RWPE2 (cell line): ENCODE data around the gene AGRN.

Source experiments
- ATAC-seq: fragments of 200-7000 bp; cut with Tn5 transposase; 3 replicates; pipeline ENCODE4 v1.9.1; 2021; ENCODE audit warnings: low read depth
- DNase-seq: peaks from one replicate; pipeline ENCODE4 v3.0.0-alpha.2; 2020; ENCODE audit warnings: low spot score
- H3K27ac ChIP-seq: fragments of 450-650 bp; 2 replicates; pipeline ENCODE4 v1.5.1; 2017; ENCODE audit warnings: mild to moderate bottlenecking; ENCODE audit not compliant: poor library complexity, severe bottlenecking
- H3K27me3 ChIP-seq: fragments of 250-450 bp; sonication (Bioruptor Pico); 2 replicates; pipeline ENCODE4 v1.5.1; 2021; ENCODE audit warnings: mild to moderate bottlenecking, moderate library complexity; ENCODE audit not compliant: insufficient read depth, poor library complexity, severe bottlenecking
- H3K36me3 ChIP-seq: fragments of 250-450 bp; sonication (Bioruptor Pico); 2 replicates; pipeline ENCODE4 v1.5.1; 2020; ENCODE audit warnings: low read depth, mild to moderate bottlenecking, moderate library complexity
- H3K4me1 ChIP-seq: fragments of 250-450 bp; sonication (Bioruptor Pico); 2 replicates; pipeline ENCODE4 v1.5.1; 2021; ENCODE audit warnings: mild to moderate bottlenecking, moderate library complexity; ENCODE audit not compliant: insufficient read depth, poor library complexity, severe bottlenecking
- H3K4me3 ChIP-seq: fragments of 250-450 bp; sonication (Bioruptor Pico); 2 replicates; pipeline ENCODE4 v1.5.1; 2021; ENCODE audit warnings: mild to moderate bottlenecking, moderate library complexity; ENCODE audit not compliant: severe bottlenecking
- H3K9me3 ChIP-seq: fragments of 250-450 bp; sonication (Bioruptor Pico); 2 replicates; pipeline ENCODE4 v1.5.1; 2021; ENCODE audit warnings: mild to moderate bottlenecking, moderate library complexity; ENCODE audit not compliant: severe bottlenecking
- CTCF ChIP-seq: fragments of 450-650 bp; IDR thresholded peaks from one replicate; pipeline ENCODE4 v1.5.1; 2017; ENCODE audit warnings: mild to moderate bottlenecking, moderate library complexity; ENCODE audit not compliant: poor library complexity, severe bottlenecking

The AGRN gene

DNA sequence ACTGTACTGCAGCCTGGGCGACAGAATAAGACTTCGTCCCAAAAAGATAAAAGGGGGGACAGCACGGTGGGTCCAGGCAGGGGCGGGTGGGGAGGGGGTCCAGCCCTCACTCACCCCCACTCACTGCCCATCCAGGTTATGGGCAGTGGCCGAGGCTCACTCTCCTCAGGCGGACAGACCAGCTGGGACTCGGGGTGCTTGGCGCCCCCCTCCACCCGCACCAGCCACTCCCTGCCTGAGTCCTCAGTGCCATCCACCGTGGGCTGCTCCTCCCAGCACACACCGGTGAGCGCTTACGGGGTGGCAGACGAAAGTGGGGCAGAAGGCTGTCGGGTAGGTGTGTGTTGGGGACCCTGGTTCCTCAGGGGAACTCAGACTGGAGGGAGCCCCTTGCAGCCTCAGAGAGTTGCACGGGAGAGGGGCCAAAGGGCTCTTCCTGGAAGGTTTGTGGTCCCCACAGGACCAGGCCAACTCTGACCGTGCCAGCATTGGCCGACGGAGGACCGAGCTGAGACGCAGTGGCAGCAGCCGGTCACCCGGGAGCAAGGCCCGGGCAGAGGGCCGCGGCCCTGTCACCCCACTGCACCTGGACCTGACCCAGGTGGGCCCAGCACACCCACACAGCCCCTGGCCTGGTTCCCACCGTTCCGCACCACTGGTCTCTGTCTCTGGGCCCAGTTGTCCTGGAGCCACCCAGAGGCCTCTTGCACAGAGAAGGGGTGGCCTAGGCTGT lies 47.0 kb upstream of the AGRN start:
- Histone ChIP-seq H3K27me3 (no peaks in the 10 kb centered on the region), H3K9me3 (no peaks in the 10 kb centered on the region), H3K27ac (no peak overlapping the region), H3K36me3 (no peaks in the 10 kb centered on the region), H3K4me3 (no peak overlapping the region), H3K4me1 (no peaks in the 10 kb centered on the region)
- no peak for DNase-seq
- no peak for TF ChIP-seq CTCF
- ATAC-seq: no peak

- Histone ChIP-seq H3K4me1 (no peaks in the 10 kb centered on the region), H3K27me3 (no peaks in the 10 kb centered on the region), H3K27ac (no peak overlapping the region), H3K9me3 (no peaks in the 10 kb centered on the region), H3K4me3 (no peak overlapping the region), H3K36me3 (no peaks in the 10 kb centered on the region)
- no peak for ATAC-seq
- DNase-seq: no peak
- TF ChIP-seq CTCF: no peak
Observed at GRCh38 chr1:973459-974292, 46.2 kb upstream of the AGRN start.

- TF ChIP-seq CTCF: no peak
- no peaks in the 10 kb centered on the region for H3K27me3 ChIP-seq
Observed at GRCh38 chr1:974293-974640, 45.7 kb upstream of the AGRN start.

GRCh38 chr1:974687-975328 lies 45.1 kb upstream of the AGRN start:
- DNase-seq: no peak
- H3K27me3 ChIP-seq: no peaks in the 10 kb centered on the region
- H3K4me1 ChIP-seq: no peaks in the 10 kb centered on the region
- TF ChIP-seq CTCF: no peak
- no peak for ATAC-seq
- H3K36me3 ChIP-seq: no peaks in the 10 kb centered on the region
- H3K4me3 ChIP-seq: no peak overlapping the region
- no peaks in the 10 kb centered on the region for H3K9me3 ChIP-seq
- no peak overlapping the region for H3K27ac ChIP-seq

More at GRCh38 chr1:974293-974640, 45.7 kb upstream of the AGRN start:
- Histone ChIP-seq H3K27ac (no peak overlapping the region), H3K4me3 (no peak overlapping the region), H3K9me3 (no peaks in the 10 kb centered on the region), H3K4me1 (no peaks in the 10 kb centered on the region), H3K36me3 (no peaks in the 10 kb centered on the region)
- ATAC-seq: no peak
- DNase-seq: no peak
